Large intestine (tissue), 3 donors: Measurements from ENCODE around the gene SMARCA1. TPM values are rescaled to one million over a fixed set of nuclear protein-coding genes. Genes with fewer than 3 reads are reported as not detected.

Experiments
- DNase-seq, 2 donors: peaks; one replicate each; pipeline versions ENCODE4 v3.0.0 to v3.0.0-alpha.2; 2013
- H3K27ac ChIP-seq: one replicate; pipeline ENCODE4 v1.5.1; 2013; ENCODE audit warnings: low read length
- H3K27me3 ChIP-seq: 2 replicates; pipeline ENCODE4 v1.6.1; 2013; ENCODE audit warnings: low read length; ENCODE audit not compliant: control insufficient read depth, insufficient read depth
- H3K36me3 ChIP-seq: 2 replicates; pipeline ENCODE4 v1.6.1; 2013; ENCODE audit warnings: low read length; ENCODE audit not compliant: control insufficient read depth, insufficient read depth
- H3K4me1 ChIP-seq: one replicate; pipeline ENCODE4 v1.6.1; 2013; ENCODE audit warnings: low read length; ENCODE audit not compliant: control insufficient read depth, insufficient read depth
- H3K4me3 ChIP-seq: one replicate; pipeline ENCODE4 v1.5.1; 2013; ENCODE audit warnings: low read length
- H3K9me3 ChIP-seq: one replicate; pipeline ENCODE4 v1.6.1; 2013; ENCODE audit warnings: mild to moderate bottlenecking, low read depth, low read length, moderate library complexity; ENCODE audit not compliant: control insufficient read depth
- WGBS: methylation state at CpG from one replicate; pipeline ENCODE4 v1.1.5; 2013; ENCODE audit warnings: low lambda C conversion rate; ENCODE audit not compliant: insufficient coverage; 5-methylcytosine and 5-hydroxymethylcytosine counted together
- polyA plus RNA-seq: library from polyadenylated mRNA; unstranded; fragments of 120-200 nt; gene quantifications from one replicate; pipeline ENCODE4 v1.2.1, GENCODE V29; 2013

Gene SMARCA1
- polyA plus RNA-seq, 1 donor: 43.9 TPM

DNA sequence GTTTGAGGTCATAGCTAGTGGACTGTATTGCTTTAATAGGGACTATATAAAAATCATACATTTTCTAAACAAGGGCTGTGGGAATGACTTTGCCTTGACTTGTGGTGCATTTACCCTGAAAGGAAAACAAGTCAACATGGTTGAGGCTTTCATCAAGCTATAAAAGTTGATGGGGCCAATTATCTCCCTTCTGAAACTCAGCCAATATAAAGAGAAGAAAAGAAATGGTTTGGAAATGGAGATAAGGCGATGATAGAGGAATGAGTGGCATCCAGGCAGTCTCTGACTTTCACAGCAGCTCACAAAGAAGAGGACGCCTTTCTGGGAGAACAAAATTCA, 118.7 kb downstream of the SMARCA1 start:
- Histone ChIP-seq H3K36me3 (no peaks in the 10 kb centered on the region), H3K27me3 (no peaks in the 10 kb centered on the region), H3K4me1 (no peaks in the 10 kb centered on the region), H3K9me3 (no peaks in the 10 kb centered on the region), H3K27ac (no peak overlapping the region), H3K4me3 (no peak overlapping the region)
- no CpG with 5 or more reads among the region's 2 CpGs for WGBS
- no peak for DNase-seq

GRCh38 chrX:129403974-129404669, 119.2 kb downstream of the SMARCA1 start:
- no peaks in the 10 kb centered on the region for H3K27me3 ChIP-seq
- no peak for DNase-seq
- H3K36me3 ChIP-seq: no peaks in the 10 kb centered on the region
- WGBS: no CpG with 5 or more reads among the region's 2 CpGs
- no peak overlapping the region for H3K4me3 ChIP-seq
- H3K27ac ChIP-seq: no peak overlapping the region
- no peaks in the 10 kb centered on the region for H3K9me3 ChIP-seq
- no peaks in the 10 kb centered on the region for H3K4me1 ChIP-seq

Other genes with a start within 250 kb of the SMARCA1 start
- gene OCRL, start 16.8 kb upstream of the SMARCA1 start, polyA plus RNA-seq: 23.6 TPM
- gene APLN, start 131.5 kb upstream of the SMARCA1 start, polyA plus RNA-seq: 2.5 TPM
- 353 TPM for gene XPNPEP2, start 215.5 kb upstream of the SMARCA1 start, polyA plus RNA-seq